ENCODE results near the gene ZNF213.
"Not testable (repeated sequence)": the region's sequence is repeated elsewhere in the genome, so short reads cannot be mapped to it uniquely, and the experiment has no call there.

The ZNF213 gene

GRCh38 chr16:3179651-3180050 is 44.8 kb downstream of the ZNF213 start:
- TF ChIP-seq CTCF (IDR thresholded peaks at IDR 0.05; ENCODE audit: extremely low read depth, missing control alignments) = no peak
- DNase-seq (ENCODE audit: low spot score) = no peak

GRCh38 chr16:3180445-3180878 is 45.6 kb downstream of the ZNF213 start:
- no peak for DNase-seq (ENCODE audit: low spot score)
- no peak for TF ChIP-seq CTCF (IDR thresholded peaks at IDR 0.05; ENCODE audit: extremely low read depth, missing control alignments)

GRCh38 chr16:3182293-3182607 is 47.4 kb downstream of the ZNF213 start:
- DNase-seq (ENCODE audit: low spot score) = not testable (repeated sequence)

GRCh38 chr16:3182608-3183444 is 48.0 kb downstream of the ZNF213 start:
- TF ChIP-seq CTCF (IDR thresholded peaks at IDR 0.05; ENCODE audit: extremely low read depth, missing control alignments) = peak; percentile 46
- DNase-seq (ENCODE audit: low spot score) = peak; percentile 62

- DNase-seq (ENCODE audit: low spot score) = peak; percentile 27
- TF ChIP-seq CTCF (IDR thresholded peaks at IDR 0.05; ENCODE audit: extremely low read depth, missing control alignments) = no peak
Observed at GRCh38 chr16:3183445-3184139, 48.8 kb downstream of the ZNF213 start.

- no peak for DNase-seq (ENCODE audit: low spot score)
- TF ChIP-seq CTCF (IDR thresholded peaks at IDR 0.05; ENCODE audit: extremely low read depth, missing control alignments) = no peak
Observed at GRCh38 chr16:3186946-3187690, 52.3 kb downstream of the ZNF213 start.

GRCh38 chr16:3187798-3188674 is 53.2 kb downstream of the ZNF213 start, which contains the start of gene OR1F1:
OR1F1 (plus strand) TSS chr16:3188204.
- TF ChIP-seq CTCF (IDR thresholded peaks at IDR 0.05; ENCODE audit: extremely low read depth, missing control alignments) = no peak

More at GRCh38 chr16:3187798-3188674, 53.2 kb downstream of the ZNF213 start, which contains the start of gene OR1F1:
- peak; percentile 62 for DNase-seq (ENCODE audit: low spot score)

Measured in GM20000 (cell line).